Neural progenitor cell (in vitro differentiated cells): ENCODE results near the gene UBE2A.

Experiments
- EZH2phosphoT487 ChIP-seq: fragments of 200-600 bp; sonication (generic); IDR thresholded peaks from 2 replicates; pipeline ENCODE4 v1.6.1; 2017; ENCODE audit warnings: antibody characterized with exemption
- TF ChIP-seq, protein P1 (sequence below): fragments of 200-600 bp; sonication (generic); IDR thresholded peaks from 2 replicates; pipeline ENCODE4 v1.5.1; 2017; ENCODE audit warnings: antibody characterized with exemption, mild to moderate bottlenecking

DNA sequence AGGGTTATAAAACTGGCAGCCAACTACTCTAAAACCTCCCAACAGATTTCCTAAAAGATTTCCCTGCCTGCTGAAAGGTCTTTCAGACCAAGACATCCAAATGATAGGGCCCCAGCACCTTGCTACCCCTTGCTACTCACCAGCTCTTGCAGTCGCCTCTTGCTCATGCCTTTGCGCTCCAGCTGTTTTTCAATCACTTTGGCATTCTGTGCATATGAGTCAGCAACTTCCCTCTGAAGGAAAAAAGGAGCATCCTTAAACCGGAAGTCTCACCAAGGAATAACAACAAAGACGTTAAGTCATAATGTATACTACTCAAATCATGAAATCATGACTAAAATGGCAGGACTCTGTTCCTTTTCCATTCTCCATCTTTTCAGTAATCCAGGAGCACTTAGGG is 33.2 kb upstream of the UBE2A start:
- TF ChIP-seq, protein P1, sequence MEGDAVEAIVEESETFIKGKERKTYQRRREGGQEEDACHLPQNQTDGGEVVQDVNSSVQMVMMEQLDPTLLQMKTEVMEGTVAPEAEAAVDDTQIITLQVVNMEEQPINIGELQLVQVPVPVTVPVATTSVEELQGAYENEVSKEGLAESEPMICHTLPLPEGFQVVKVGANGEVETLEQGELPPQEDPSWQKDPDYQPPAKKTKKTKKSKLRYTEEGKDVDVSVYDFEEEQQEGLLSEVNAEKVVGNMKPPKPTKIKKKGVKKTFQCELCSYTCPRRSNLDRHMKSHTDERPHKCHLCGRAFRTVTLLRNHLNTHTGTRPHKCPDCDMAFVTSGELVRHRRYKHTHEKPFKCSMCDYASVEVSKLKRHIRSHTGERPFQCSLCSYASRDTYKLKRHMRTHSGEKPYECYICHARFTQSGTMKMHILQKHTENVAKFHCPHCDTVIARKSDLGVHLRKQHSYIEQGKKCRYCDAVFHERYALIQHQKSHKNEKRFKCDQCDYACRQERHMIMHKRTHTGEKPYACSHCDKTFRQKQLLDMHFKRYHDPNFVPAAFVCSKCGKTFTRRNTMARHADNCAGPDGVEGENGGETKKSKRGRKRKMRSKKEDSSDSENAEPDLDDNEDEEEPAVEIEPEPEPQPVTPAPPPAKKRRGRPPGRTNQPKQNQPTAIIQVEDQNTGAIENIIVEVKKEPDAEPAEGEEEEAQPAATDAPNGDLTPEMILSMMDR: no peak
- TF ChIP-seq EZH2phosphoT487: no peak
